ENCODE data around the gene CILP.

The CILP gene

GRCh38 chr15:65156692-65157091 is 54.6 kb downstream of the CILP start:
- no peak for DNase-seq (ENCODE audit: low read depth)

GRCh38 chr15:65154720-65155119 is 56.6 kb downstream of the CILP start:
- DNase-seq (ENCODE audit: low read depth), result no peak

- no peak for DNase-seq (ENCODE audit: low read depth)
Measured at GRCh38 chr15:65147902-65148301, 63.4 kb downstream of the CILP start.

- DNase-seq (ENCODE audit: low read depth), result no peak
Measured at GRCh38 chr15:65146438-65146837, 64.8 kb downstream of the CILP start.
